Measurements from ENCODE around the gene PCDHB7. TPM values are rescaled to one million over a fixed set of nuclear protein-coding genes. Genes with fewer than 3 reads are reported as not detected.
"Not testable (repeated sequence)": the region's sequence is repeated elsewhere in the genome, so short reads cannot be mapped to it uniquely, and the experiment has no call there.

PCDHB7 gene
- total RNA-seq, 1 experiment from 2014 or later = 0.87 TPM

DNA sequence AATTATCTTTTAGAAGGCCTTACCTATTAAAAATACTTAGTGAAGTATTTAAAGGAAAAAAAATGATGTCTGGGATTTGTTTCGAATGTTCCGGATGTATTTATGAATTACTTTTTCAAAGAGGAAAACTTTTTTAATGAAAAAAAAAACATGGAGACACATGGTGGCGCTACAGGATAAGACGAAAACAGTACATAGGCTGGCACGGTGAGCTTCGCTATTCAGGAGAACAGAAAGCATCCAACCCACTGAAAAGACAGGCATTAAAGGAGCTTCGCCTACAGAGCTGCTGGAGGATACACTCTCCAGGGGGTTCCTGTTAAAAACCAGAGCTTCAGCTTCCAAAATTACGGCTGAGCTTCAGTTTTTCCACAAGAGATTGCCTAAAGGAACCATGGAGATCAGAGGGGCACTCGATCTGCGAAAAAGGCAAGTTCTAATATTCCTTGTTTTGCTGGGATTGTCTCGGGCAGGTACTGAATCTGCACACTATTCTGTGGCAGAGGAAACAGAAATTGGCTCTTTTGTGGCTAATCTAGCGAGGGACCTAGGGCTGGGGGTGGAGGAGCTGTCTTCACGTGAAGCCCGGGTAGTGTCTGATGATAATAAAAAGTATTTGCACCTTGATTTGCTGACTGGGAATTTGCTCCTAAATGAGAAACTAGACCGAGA is 50.8 kb downstream of the PCDHB7 start, which contains the start of gene PCDHB14:
Gene PCDHB14 (plus strand): TSS at position 232 of the 672 bp plus-strand sequence. CDS start 163 bp downstream, at position 395.
- Histone ChIP-seq H3K9me3 (replicated peaks) (peaks cover 2% of the 10 kb centered on the region; the same call in 1 of the 2 replicates), H3K27ac (no peak within 1 kb of the TSS), H3K27me3 (replicated peaks) (no peaks in the 10 kb centered on the region), H3K4me1 (replicated peaks) (no peaks in the 10 kb centered on the region), H3K4me3 (peak within 1 kb of the TSS; percentile 43), H3K36me3 (no peaks in the 10 kb centered on the region)
- DNase-seq (ENCODE audit: low read depth in 1 of 2, low spot score in 2 of 2) = peak in 1 of 2 experiments; percentile 74

- H3K27me3 ChIP-seq (replicated peaks); DNase-seq (ENCODE audit: low read depth in 1 of 2, low spot score in 2 of 2); H3K36me3 ChIP-seq; H3K4me1 ChIP-seq (replicated peaks); H3K27ac ChIP-seq; H3K4me3 ChIP-seq; H3K9me3 ChIP-seq (replicated peaks): not testable (repeated sequence)
Measured at GRCh38 chr5:141224844-141225243, 52.4 kb downstream of the PCDHB7 start.

DNA sequence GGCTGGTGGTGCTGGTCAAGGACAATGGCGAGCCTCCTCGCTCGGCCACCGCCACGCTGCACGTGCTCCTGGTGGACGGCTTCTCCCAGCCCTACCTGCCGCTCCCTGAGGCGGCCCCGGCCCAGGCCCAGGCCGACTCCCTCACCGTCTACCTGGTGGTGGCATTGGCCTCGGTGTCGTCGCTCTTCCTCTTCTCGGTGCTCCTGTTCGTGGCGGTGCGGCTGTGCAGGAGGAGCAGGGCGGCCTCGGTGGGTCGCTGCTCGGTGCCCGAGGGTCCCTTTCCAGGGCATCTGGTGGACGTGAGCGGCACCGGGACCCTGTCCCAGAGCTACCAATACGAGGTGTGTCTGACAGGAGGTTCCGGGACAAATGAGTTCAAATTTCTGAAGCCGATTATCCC is 53.0 kb downstream of the PCDHB7 start:
- not testable (repeated sequence) for H3K27me3 ChIP-seq (replicated peaks); H3K27ac ChIP-seq; H3K4me1 ChIP-seq (replicated peaks); DNase-seq (ENCODE audit: low read depth in 1 of 2, low spot score in 2 of 2); H3K4me3 ChIP-seq; H3K9me3 ChIP-seq (replicated peaks); H3K36me3 ChIP-seq

Other genes with a start within 250 kb of the PCDHB7 start
- gene PCDHAC1, start 246.3 kb upstream of the PCDHB7 start, total RNA-seq (2014; rRNA removed; shearing (Covaris generic)) = 0.28 TPM in 1 of 2 replicates, not detected in the other
- 0.03 TPM in 1 of 2 replicates, not detected in the other for gene PCDHAC2, start 206.2 kb upstream of the PCDHB7 start, total RNA-seq (2014; rRNA removed; shearing (Covaris generic))
- gene PCDHB1, start 121.3 kb upstream of the PCDHB7 start, total RNA-seq (2014; rRNA removed; shearing (Covaris generic)) = not detected in 2 replicates
- 5.4 and 7.6 TPM in 2 replicates for gene PCDHB2, start 78.0 kb upstream of the PCDHB7 start, total RNA-seq (2014; rRNA removed; shearing (Covaris generic))
- 0.37 and 1.2 TPM in 2 replicates for gene PCDHB3, start 72.2 kb upstream of the PCDHB7 start, total RNA-seq (2014; rRNA removed; shearing (Covaris generic))
- 0.32 TPM in 1 of 2 replicates, not detected in the other for gene PCDHB4, start 50.8 kb upstream of the PCDHB7 start, total RNA-seq (2014; rRNA removed; shearing (Covaris generic))
- gene PCDHB5, start 37.4 kb upstream of the PCDHB7 start, total RNA-seq (2014; rRNA removed; shearing (Covaris generic)) = 25.2 and 27.3 TPM in 2 replicates
- gene PCDHB6, start 22.6 kb upstream of the PCDHB7 start, total RNA-seq (2014; rRNA removed; shearing (Covaris generic)) = 0.29 and 0.50 TPM in 2 replicates
- 0.75 and 1.8 TPM in 2 replicates for gene PCDHB8, start 5.1 kb downstream of the PCDHB7 start, total RNA-seq (2014; rRNA removed; shearing (Covaris generic))
- gene PCDHB16, start 9.7 kb downstream of the PCDHB7 start, total RNA-seq (2014; rRNA removed; shearing (Covaris generic)) = 11.9 and 16.3 TPM in 2 replicates
- 2.7 and 3.8 TPM in 2 replicates for gene PCDHB9, start 14.5 kb downstream of the PCDHB7 start, total RNA-seq (2014; rRNA removed; shearing (Covaris generic))
- gene PCDHB10, start 19.7 kb downstream of the PCDHB7 start, total RNA-seq (2014; rRNA removed; shearing (Covaris generic)) = 3.3 and 4.7 TPM in 2 replicates
- 0.34 TPM in 1 of 2 replicates, not detected in the other for gene PCDHB11, start 27.0 kb downstream of the PCDHB7 start, total RNA-seq (2014; rRNA removed; shearing (Covaris generic))
- 1.8 and 6.2 TPM in 2 replicates for gene PCDHB12, start 36.1 kb downstream of the PCDHB7 start, total RNA-seq (2014; rRNA removed; shearing (Covaris generic))
- 1.3 and 1.7 TPM in 2 replicates for gene PCDHB13, start 41.3 kb downstream of the PCDHB7 start, total RNA-seq (2014; rRNA removed; shearing (Covaris generic))
- gene PCDHB14, start 50.7 kb downstream of the PCDHB7 start, total RNA-seq (2014; rRNA removed; shearing (Covaris generic)) = 18.6 and 28.4 TPM in 2 replicates
- 0.74 and 1.0 TPM in 2 replicates for gene PCDHB15, start 72.8 kb downstream of the PCDHB7 start, total RNA-seq (2014; rRNA removed; shearing (Covaris generic))
- gene SLC25A2, start 131.4 kb downstream of the PCDHB7 start, total RNA-seq (2014; rRNA removed; shearing (Covaris generic)) = 0.11 and 0.75 TPM in 2 replicates
- gene TAF7, start 148.1 kb downstream of the PCDHB7 start, total RNA-seq (2014; rRNA removed; shearing (Covaris generic)) = 147 and 154 TPM in 2 replicates
- 2.2 and 3.1 TPM in 2 replicates for gene PCDHGA1, start 157.9 kb downstream of the PCDHB7 start, total RNA-seq (2014; rRNA removed; shearing (Covaris generic))
- gene PCDHGA2, start 166.1 kb downstream of the PCDHB7 start, total RNA-seq (2014; rRNA removed; shearing (Covaris generic)) = 1.2 and 2.1 TPM in 2 replicates
- 0.26 TPM in 1 of 2 replicates, not detected in the other for gene PCDHGA3, start 171.2 kb downstream of the PCDHB7 start, total RNA-seq (2014; rRNA removed; shearing (Covaris generic))
- 0.79 TPM in 1 of 2 replicates, not detected in the other for gene PCDHGB1, start 177.5 kb downstream of the PCDHB7 start, total RNA-seq (2014; rRNA removed; shearing (Covaris generic))
- gene PCDHGA4, start 182.4 kb downstream of the PCDHB7 start, total RNA-seq (2014; rRNA removed; shearing (Covaris generic)) = 1.2 and 1.7 TPM in 2 replicates
- 3.8 TPM in 1 of 2 replicates, not detected in the other for gene PCDHGB2, start 187.3 kb downstream of the PCDHB7 start, total RNA-seq (2014; rRNA removed; shearing (Covaris generic))
- 0.76 and 1.8 TPM in 2 replicates for gene PCDHGA5, start 191.5 kb downstream of the PCDHB7 start, total RNA-seq (2014; rRNA removed; shearing (Covaris generic))
- 1.1 TPM in 1 of 2 replicates, not detected in the other for gene PCDHGB3, start 197.6 kb downstream of the PCDHB7 start, total RNA-seq (2014; rRNA removed; shearing (Covaris generic))
- 0.38 and 1.4 TPM in 2 replicates for gene PCDHGA6, start 201.2 kb downstream of the PCDHB7 start, total RNA-seq (2014; rRNA removed; shearing (Covaris generic))
- gene PCDHGA7, start 210.1 kb downstream of the PCDHB7 start, total RNA-seq (2014; rRNA removed; shearing (Covaris generic)) = 0.82 and 0.91 TPM in 2 replicates
- 0.09 and 0.18 TPM in 2 replicates for gene PCDHGB4, start 215.1 kb downstream of the PCDHB7 start, total RNA-seq (2014; rRNA removed; shearing (Covaris generic))
- gene PCDHGA8, start 220.0 kb downstream of the PCDHB7 start, total RNA-seq (2014; rRNA removed; shearing (Covaris generic)) = 0.32 and 1.1 TPM in 2 replicates
- gene PCDHGB5, start 225.3 kb downstream of the PCDHB7 start, total RNA-seq (2014; rRNA removed; shearing (Covaris generic)) = 1.1 and 3.6 TPM in 2 replicates
- 0.55 TPM in 1 of 2 replicates, not detected in the other for gene PCDHGA9, start 230.1 kb downstream of the PCDHB7 start, total RNA-seq (2014; rRNA removed; shearing (Covaris generic))
- gene PCDHGB6, start 235.4 kb downstream of the PCDHB7 start, total RNA-seq (2014; rRNA removed; shearing (Covaris generic)) = 1.2 and 1.3 TPM in 2 replicates
- 1.2 and 2.9 TPM in 2 replicates for gene PCDHGA10, start 240.3 kb downstream of the PCDHB7 start, total RNA-seq (2014; rRNA removed; shearing (Covaris generic))
- 1.8 and 2.6 TPM in 2 replicates for gene PCDHGB7, start 245.0 kb downstream of the PCDHB7 start, total RNA-seq (2014; rRNA removed; shearing (Covaris generic))
- gene PCDHGA11, start 248.4 kb downstream of the PCDHB7 start, total RNA-seq (2014; rRNA removed; shearing (Covaris generic)) = 0.22 and 0.32 TPM in 2 replicates

All from SJSA1 (cell line).